SU-DHL-6 (cell line): Measurements from ENCODE around the gene NEK6.

Experiments
- H2AFZ ChIP-seq: fragments of 200-600 bp; sonication (generic); 2 replicates; pipeline ENCODE4 v1.6.1; 2014; ENCODE audit warnings: low read depth, mild to moderate bottlenecking, moderate library complexity, mixed read lengths, antibody characterized with exemption, low read length; ENCODE audit not compliant: severe bottlenecking
- H3F3A ChIP-seq: fragments of 200-600 bp; shearing (Covaris generic); 2 replicates; pipeline ENCODE4 v1.6.0; 2016; ENCODE audit warnings: antibody characterized with exemption, mild to moderate bottlenecking; ENCODE audit not compliant: insufficient read depth
- H3K27ac ChIP-seq: fragments of 200-600 bp; sonication (generic); 2 replicates; pipeline ENCODE4 v1.5.1; 2016; ENCODE audit warnings: low read depth, mild to moderate bottlenecking, low read length, moderate library complexity, mixed read lengths
- H3K27me3 ChIP-seq: fragments of 200-600 bp; sonication (generic), shearing (Covaris generic); 2 replicates; pipeline ENCODE4 v1.6.0; 2014; ENCODE audit warnings: mild to moderate bottlenecking, low read length
- H3K36me3 ChIP-seq: fragments of 200-600 bp; sonication (generic); 2 replicates; pipeline ENCODE4 v1.6.1; 2014; ENCODE audit warnings: mild to moderate bottlenecking, low read length, mixed read lengths
- H3K4me2 ChIP-seq: fragments of 300-600, 200-600 bp; shearing (Covaris generic), sonication (generic); 2 replicates; pipeline ENCODE4 v1.6.0; 2014; ENCODE audit warnings: low read length, low read depth, mild to moderate bottlenecking; ENCODE audit not compliant: poor library complexity, severe bottlenecking
- H3K4me3 ChIP-seq: fragments of 200-600 bp; sonication (generic); 2 replicates; pipeline ENCODE4 v1.5.1; 2014; ENCODE audit warnings: antibody characterized with exemption, low read length, mild to moderate bottlenecking, mixed read lengths; ENCODE audit not compliant: insufficient read depth, poor library complexity, severe bottlenecking
- H3K79me2 ChIP-seq: fragments of 200-600 bp; sonication (generic); 2 replicates; pipeline ENCODE4 v1.6.1; 2014; ENCODE audit warnings: mild to moderate bottlenecking, low read length, moderate library complexity; ENCODE audit not compliant: insufficient read depth
- H3K9ac ChIP-seq: fragments of 200-600 bp; sonication (generic); 2 replicates; pipeline ENCODE4 v1.7.0; 2014; ENCODE audit warnings: mild to moderate bottlenecking, low read length
- H3K9me2 ChIP-seq: fragments of 200-600 bp; sonication (generic); replicated peaks from 2 replicates; pipeline ENCODE4 v1.6.1; 2014; ENCODE audit warnings: low read length; ENCODE audit not compliant: insufficient read depth
- H3K9me3 ChIP-seq: fragments of 200-600 bp; sonication (generic); 2 replicates; pipeline ENCODE4 v1.6.1; 2014; ENCODE audit warnings: low read length, mixed read lengths; ENCODE audit not compliant: insufficient read depth
- H4K20me1 ChIP-seq: fragments of 200-600 bp; sonication (generic); 2 replicates; pipeline ENCODE4 v1.6.1; 2014; ENCODE audit warnings: low read depth, mild to moderate bottlenecking, antibody characterized with exemption, low read length, moderate library complexity, mixed read lengths
- EZH2phosphoT487 ChIP-seq: fragments of 200-600 bp; sonication (generic), shearing (Covaris generic); conservative IDR thresholded peaks from 2 replicates; pipeline ENCODE4 v1.6.1; 2018; ENCODE audit warnings: mild to moderate bottlenecking, antibody characterized with exemption, low read length, moderate library complexity, mixed read lengths
- TF ChIP-seq, protein P1 (sequence below): fragments of 200-600 bp; sonication (generic); IDR thresholded peaks from one replicate; pipeline ENCODE4 v1.5.1; 2017; ENCODE audit warnings: antibody characterized with exemption, mild to moderate bottlenecking, low read length, moderate library complexity; ENCODE audit not compliant: insufficient read depth, poor library complexity, severe bottlenecking

NEK6 gene

DNA sequence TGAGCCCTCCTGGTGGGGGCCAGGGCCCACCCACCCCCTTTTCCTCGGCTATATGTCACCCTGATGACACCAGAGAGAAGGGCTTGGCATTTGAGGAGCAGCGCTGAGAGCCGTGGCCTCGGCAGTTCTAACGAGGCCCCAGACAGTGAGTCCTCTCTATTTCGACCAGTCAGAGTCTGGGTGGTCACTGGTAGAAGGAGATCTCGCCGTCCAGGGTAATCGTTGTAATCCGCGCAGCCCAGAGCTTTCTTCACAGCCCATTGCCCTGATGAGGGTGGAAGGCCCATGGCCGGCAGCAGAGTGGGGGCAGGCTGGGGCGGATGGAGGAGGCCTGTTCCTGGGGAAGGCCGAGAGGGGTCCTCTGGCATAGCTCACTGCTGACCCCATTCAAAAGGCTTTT is 87.3 kb downstream of the NEK6 start:
- Histone ChIP-seq H3K9me3 (no peaks in the 10 kb centered on the region), H3F3A (0 out of 2 replicates have a peak, but pooled peaks cover 9% of the 10 kb centered on the region), H3K9ac (no peak overlapping the region), H3K9me2 (no peaks in the 10 kb centered on the region), H3K27ac (no peak overlapping the region), H3K27me3 (no peaks in the 10 kb centered on the region), H4K20me1 (no peaks in the 10 kb centered on the region), H3K36me3 (peaks cover 17% of the 10 kb centered on the region; the same call in 1 of the 2 replicates), H3K79me2 (no peaks in the 10 kb centered on the region; the same call in 1 of the 2 replicates), H2AFZ (no peak overlapping the region), H3K4me3 (no peak overlapping the region), H3K4me2 (no peak overlapping the region)
- no peak for TF ChIP-seq EZH2phosphoT487
- TF ChIP-seq, protein P1, sequence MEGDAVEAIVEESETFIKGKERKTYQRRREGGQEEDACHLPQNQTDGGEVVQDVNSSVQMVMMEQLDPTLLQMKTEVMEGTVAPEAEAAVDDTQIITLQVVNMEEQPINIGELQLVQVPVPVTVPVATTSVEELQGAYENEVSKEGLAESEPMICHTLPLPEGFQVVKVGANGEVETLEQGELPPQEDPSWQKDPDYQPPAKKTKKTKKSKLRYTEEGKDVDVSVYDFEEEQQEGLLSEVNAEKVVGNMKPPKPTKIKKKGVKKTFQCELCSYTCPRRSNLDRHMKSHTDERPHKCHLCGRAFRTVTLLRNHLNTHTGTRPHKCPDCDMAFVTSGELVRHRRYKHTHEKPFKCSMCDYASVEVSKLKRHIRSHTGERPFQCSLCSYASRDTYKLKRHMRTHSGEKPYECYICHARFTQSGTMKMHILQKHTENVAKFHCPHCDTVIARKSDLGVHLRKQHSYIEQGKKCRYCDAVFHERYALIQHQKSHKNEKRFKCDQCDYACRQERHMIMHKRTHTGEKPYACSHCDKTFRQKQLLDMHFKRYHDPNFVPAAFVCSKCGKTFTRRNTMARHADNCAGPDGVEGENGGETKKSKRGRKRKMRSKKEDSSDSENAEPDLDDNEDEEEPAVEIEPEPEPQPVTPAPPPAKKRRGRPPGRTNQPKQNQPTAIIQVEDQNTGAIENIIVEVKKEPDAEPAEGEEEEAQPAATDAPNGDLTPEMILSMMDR = no peak

DNA sequence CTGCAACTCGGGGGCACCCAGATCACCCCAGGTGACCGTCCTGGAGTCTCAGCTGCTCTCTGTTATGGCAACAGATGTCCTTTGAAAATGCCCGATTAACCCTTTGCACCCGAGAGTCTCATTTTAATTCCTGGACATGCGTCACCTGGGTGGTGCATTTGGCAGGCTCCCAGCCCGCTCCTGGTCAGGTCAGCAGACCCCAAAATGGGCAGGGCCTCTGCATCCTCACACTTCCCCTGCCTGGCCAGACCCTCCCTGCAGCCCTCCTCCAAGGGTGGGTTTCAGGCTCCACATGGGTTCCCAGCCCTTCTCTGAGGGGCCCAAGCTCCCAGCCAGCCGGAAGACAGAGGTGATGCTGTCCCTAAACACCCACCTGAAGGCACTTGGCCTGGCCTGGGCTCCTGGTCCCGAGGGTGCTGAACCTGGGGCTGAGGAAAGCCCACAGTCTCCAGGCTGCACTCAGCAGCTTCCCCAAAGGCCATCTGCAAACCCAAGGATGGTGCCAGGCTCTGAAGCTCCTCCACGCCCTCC is 88.1 kb downstream of the NEK6 start:
- no peak overlapping the region for H3K27ac ChIP-seq
- no peaks in the 10 kb centered on the region for H4K20me1 ChIP-seq
- H2AFZ ChIP-seq = no peak overlapping the region
- H3F3A ChIP-seq = 0 out of 2 replicates have a peak, but pooled peaks cover 10% of the 10 kb centered on the region
- H3K36me3 ChIP-seq = peaks cover 14% of the 10 kb centered on the region; the same call in 1 of the 2 replicates
- no peaks in the 10 kb centered on the region for H3K27me3 ChIP-seq
- H3K79me2 ChIP-seq = no peaks in the 10 kb centered on the region; the same call in 1 of the 2 replicates
- no peak for TF ChIP-seq EZH2phosphoT487
- TF ChIP-seq, protein P1 = no peak
- no peak overlapping the region for H3K4me2 ChIP-seq
- H3K4me3 ChIP-seq = no peak overlapping the region
- no peaks in the 10 kb centered on the region for H3K9me2 ChIP-seq
- no peak overlapping the region for H3K9ac ChIP-seq
- H3K9me3 ChIP-seq = no peaks in the 10 kb centered on the region

DNA sequence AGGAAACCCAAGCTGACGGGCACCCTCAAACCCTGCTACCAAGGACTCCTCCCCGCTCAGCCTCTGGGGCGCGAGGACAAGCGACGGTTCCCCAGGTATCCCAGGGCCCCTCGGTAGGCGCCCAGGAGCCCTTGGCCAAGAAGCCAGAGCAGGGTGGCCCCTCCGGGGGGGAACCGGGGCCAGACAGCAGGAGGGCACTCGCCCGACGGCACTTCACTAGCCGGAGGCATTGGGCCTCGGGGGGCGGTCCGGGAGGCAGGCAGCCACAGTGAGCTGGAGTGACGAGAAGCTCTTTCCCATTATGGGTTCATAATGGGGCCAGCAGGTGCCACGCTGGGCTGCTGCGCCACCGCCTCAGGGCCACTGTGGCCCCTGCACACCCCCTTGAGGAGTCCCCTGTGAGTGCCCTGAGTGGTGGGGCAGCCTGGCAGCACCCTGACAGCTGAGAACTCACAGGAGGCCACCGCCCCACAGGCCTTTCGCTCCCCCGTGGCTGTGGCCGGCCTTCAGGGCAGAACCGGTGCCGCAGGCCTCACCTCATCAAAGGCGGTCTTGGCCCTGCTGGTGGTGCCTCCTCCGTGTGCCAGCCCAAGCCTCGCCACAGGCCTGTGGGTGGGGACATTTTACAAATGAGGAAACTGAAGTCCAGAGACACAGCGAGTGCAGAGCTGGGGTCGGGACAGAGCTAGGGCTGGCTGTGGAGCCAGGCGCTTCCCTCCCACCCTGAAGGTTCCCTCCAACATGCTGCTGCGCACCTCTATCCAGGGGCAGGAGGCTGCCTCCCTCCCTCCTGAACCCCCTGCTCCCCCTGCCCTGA is 88.8 kb downstream of the NEK6 start:
- no peaks in the 10 kb centered on the region for H4K20me1 ChIP-seq
- no peak overlapping the region for H3K27ac ChIP-seq
- TF ChIP-seq, protein P1 = no peak
- no peak for TF ChIP-seq EZH2phosphoT487
- no peak overlapping the region for H2AFZ ChIP-seq
- no peaks in the 10 kb centered on the region for H3K9me3 ChIP-seq
- no peak overlapping the region for H3K4me2 ChIP-seq
- no peak overlapping the region for H3K9ac ChIP-seq
- peaks cover 18% of the 10 kb centered on the region for H3F3A ChIP-seq
- H3K9me2 ChIP-seq = no peaks in the 10 kb centered on the region
- H3K4me3 ChIP-seq = no peak overlapping the region
- H3K36me3 ChIP-seq = peaks cover 14% of the 10 kb centered on the region; the same call in 1 of the 2 replicates
- no peaks in the 10 kb centered on the region for H3K27me3 ChIP-seq
- no peaks in the 10 kb centered on the region; the same call in 1 of the 2 replicates for H3K79me2 ChIP-seq
